A549 (cell line): Measurements from ENCODE around the gene CBLC. TPM values are rescaled to one million over a fixed set of nuclear protein-coding genes. Genes with fewer than 3 reads are reported as not detected.

Experiments used
- ATAC-seq, 2 experiments: fragments of 200-7000 bp in 1 of 2; fragments of >200 bp in 1 of 2; cut with Nextera tagmentation in 1 of 2; cut with Tn5 transposase in 1 of 2; 3 replicates each; pipeline versions ENCODE4 v1.8.0 to v1.9.1; 2018 to 2020; ENCODE audit warnings: mild to moderate bottlenecking in 1 of 2, moderate library complexity in 1 of 2
- CTCF ChIA-PET: fragments of 300-600 bp; sonication (Branson Sonifier 250); formaldehyde crosslinking; extraction: SDS; loops from one replicate; lab custom pipeline; 2021; ENCODE audit warnings: antibody characterized with exemption, inconsistent platforms; lab: Yijun Ruan, JAX
- POLR2A ChIA-PET: fragments of 350-600 bp; formaldehyde crosslinking; extraction: SDS; loops from one replicate; lab custom pipeline; 2021; ENCODE audit warnings: antibody characterized with exemption, inconsistent platforms; lab: Yijun Ruan, JAX
- DNase-seq, 2 experiments: peaks; one replicate each; pipeline versions ENCODE4 v3.0.0 to v3.0.0-alpha.2; 2011 to 2016; ENCODE audit warnings: low read depth in 1 of 2, low spot score in 1 of 2
- FAIRE-seq: peaks from 2 replicates; lab custom pipeline; 2011; peaks lifted over from hg19 to GRCh38; lab: Jason Lieb, UNC
- H3K27ac ChIP-seq, 2 experiments: fragments of >200 bp; sonication (Bioruptor Twin); formaldehyde crosslinking; 3 replicates each; pipeline ENCODE4 v1.5.1; 2016 to 2017
- H3K4me1 ChIP-seq: fragments of >200 bp; sonication (Bioruptor Twin); formaldehyde crosslinking; 3 replicates; pipeline ENCODE4 v1.6.1; 2016
- H3K4me2 ChIP-seq: fragments of >200 bp; sonication (Bioruptor Twin); formaldehyde crosslinking; 3 replicates; pipeline ENCODE4 v1.6.1; 2016
- H3K4me3 ChIP-seq: fragments of >200 bp; sonication (Bioruptor Twin); formaldehyde crosslinking; 3 replicates; pipeline ENCODE4 v1.5.1; 2016
- H3K9me3 ChIP-seq: fragments of >200 bp; sonication (Bioruptor Twin); formaldehyde crosslinking; 3 replicates; pipeline ENCODE4 v1.6.1; 2016
- CBX2 ChIP-seq: fragments of 200-600 bp; sonication (generic); IDR thresholded peaks from 2 replicates; pipeline ENCODE4 v1.6.1; 2016; ENCODE audit warnings: low read depth, mild to moderate bottlenecking, borderline replicate concordance
- CEBPB ChIP-seq, 2 experiments: fragments of >200 bp in 1 of 2; sonication (Bioruptor Twin) in 1 of 2; formaldehyde crosslinking in 1 of 2; IDR thresholded peaks; 2 replicates each; pipeline ENCODE4 v1.6.1; 2012 to 2016
- E2F6 ChIP-seq: IDR thresholded peaks from 2 replicates; pipeline ENCODE4 v1.6.1; 2012; ENCODE audit warnings: low read depth, borderline replicate concordance
- EHF ChIP-seq: fragments of 250-450 bp; sonication (Bioruptor Pico); IDR thresholded peaks from 2 replicates; pipeline ENCODE4 v1.5.0; 2020; ENCODE audit warnings: mild to moderate bottlenecking
- ELK1 ChIP-seq: fragments of 150-350 bp; IDR thresholded peaks from 2 replicates; pipeline ENCODE4 v1.6.1; 2014; ENCODE audit warnings: low read depth, mild to moderate bottlenecking, low read length
- FOXS1 ChIP-seq: fragments of 250-450 bp; sonication (Bioruptor Pico); IDR thresholded peaks from 2 replicates; pipeline ENCODE4 v1.5.0; 2020; ENCODE audit warnings: mild to moderate bottlenecking, moderate library complexity
- HES2 ChIP-seq: fragments of >200 bp; sonication (Bioruptor Twin); formaldehyde crosslinking; IDR thresholded peaks from 2 replicates; pipeline ENCODE4 v1.6.1; 2016
- HOXA7 ChIP-seq: fragments of 250-450 bp; sonication (Bioruptor Pico); IDR thresholded peaks from 2 replicates; pipeline ENCODE4 v1.5.0; 2020; ENCODE audit warnings: mild to moderate bottlenecking, moderate library complexity
- HOXB13 ChIP-seq: fragments of 250-450 bp; sonication (Bioruptor Pico); IDR thresholded peaks from 2 replicates; pipeline ENCODE4 v1.5.0; 2020; ENCODE audit warnings: low read depth, mild to moderate bottlenecking, moderate library complexity
- KDM1A ChIP-seq: fragments of 200-600 bp; sonication (generic); IDR thresholded peaks from 2 replicates; pipeline ENCODE4 v1.6.1; 2016; ENCODE audit warnings: low read depth, mild to moderate bottlenecking
- MAX ChIP-seq: IDR thresholded peaks from 2 replicates; pipeline ENCODE4 v1.6.1; 2012
- NFE2L2 ChIP-seq: fragments of 150-350 bp; conservative IDR thresholded peaks from 2 replicates; pipeline ENCODE4 v1.6.1; 2014; ENCODE audit warnings: low read length
- RAD21 ChIP-seq, 2 experiments: fragments of >200 bp in 1 of 2; sonication (Bioruptor Twin) in 1 of 2; formaldehyde crosslinking in 1 of 2; IDR thresholded peaks in 1 of 2; conservative IDR thresholded peaks in 1 of 2; 2 replicates in 1 of 2; 3 replicates in 1 of 2; pipeline ENCODE4 v1.6.1; 2012 to 2018; ENCODE audit warnings: inconsistent platforms in 1 of 2
- RCOR1 ChIP-seq: fragments of 150-350 bp; IDR thresholded peaks from 2 replicates; pipeline ENCODE4 v1.6.1; 2014; ENCODE audit warnings: antibody characterized with exemption, low read length, low read depth
- REST ChIP-seq: fragments of 200-600 bp; sonication (generic); IDR thresholded peaks from 2 replicates; pipeline ENCODE4 v1.6.1; 2016; ENCODE audit warnings: antibody characterized with exemption, mild to moderate bottlenecking, moderate library complexity
- ZFP36 ChIP-seq: fragments of 450-650 bp; IDR thresholded peaks from 2 replicates; pipeline ENCODE4 v1.6.1; 2014; ENCODE audit warnings: borderline replicate concordance; ENCODE audit not compliant: partially characterized antibody
- ZSCAN20 ChIP-seq: fragments of 250-450 bp; sonication (Bioruptor Pico); IDR thresholded peaks from 2 replicates; pipeline ENCODE4 v1.8.0; 2022; ENCODE audit warnings: mild to moderate bottlenecking, moderate library complexity
- WGBS: methylation state at CpG from one replicate; pipeline ENCODE4 v1.1.6; 2017; ENCODE audit errors: missing lambda C conversion rate; 5-methylcytosine and 5-hydroxymethylcytosine counted together
- polyA plus RNA-seq, 4 experiments: library from polyadenylated mRNA; depleted of rRNA in 3 of 4; stranded (reverse); fragments of >200 nt; fragmentation: RNase III in 1 of 4; extraction: RNeasy Plus Mini Kit Qiagen cat#74134 plus additional on column Dnase treatment in 1 of 4; gene quantifications; 2 replicates in 3 of 4; 3 replicates in 1 of 4; pipeline ENCODE4 v1.2.3, GENCODE V29; 2011 to 2017

Gene CBLC
- polyA plus RNA-seq, 2 of the 4 experiments (the other 2 are of a cell fraction): not detected

- Histone ChIP-seq H3K9me3 (no peaks in the 10 kb centered on the region), H3K4me2 (no peak overlapping the region), H3K4me1 (peaks cover 51% of the 10 kb centered on the region), H3K27ac (peak overlapping the region in 1 of 2 experiments; percentile 88; a peak in 3 of 6 replicates), H3K4me3 (no peak overlapping the region)
- ATAC-seq: no peak
- CTCF ChIA-PET: interaction anchor here (1.0 to 48.5 kb wide), 10 partner anchors 9 to 202 kb away, joined by 3 to 1899 read pairs (median 58); partner anchors contain the start of genes BCAM and BCL3
- TF ChIP-seq FOXS1 (CRISPR knock-in tag) (no peak), ZFP36 (peak; percentile 15)
- WGBS: 90% methylated on average over 3 of the region's 3 CpGs
- POLR2A ChIA-PET: no interaction called here
- FAIRE-seq: peak; percentile 49
- DNase-seq: no peak
These were observed 4.7 kb upstream of the CBLC start for GRCh38 chr19:44772959-44773358.

- peak overlapping the region; percentile 52 to 88; a peak in 4 of 6 replicates for H3K27ac ChIP-seq
These were observed 1.9 kb upstream of the CBLC start for GRCh38 chr19:44775676-44776240.

More at GRCh38 chr19:44775676-44776240, 1.9 kb upstream of the CBLC start:
- ChIA-PET CTCF (interaction anchor here (0.6 to 48.5 kb wide), 7 partner anchors 6 to 123 kb away, joined by 3 to 1899 read pairs (median 9); no protein-coding TSS in a partner anchor), POLR2A (interaction anchor here (0.6 kb wide), 2 partner anchors 34 to 1183 kb away, joined by 4 to 5 read pairs; no protein-coding TSS in a partner anchor)
- 58% methylated on average over 6 of the region's 6 CpGs for WGBS
- no peak for FAIRE-seq
- Histone ChIP-seq H3K9me3 (no peaks in the 10 kb centered on the region), H3K4me3 (no peak overlapping the region), H3K4me1 (peaks cover 38% of the 10 kb centered on the region), H3K4me2 (no peak overlapping the region)
- TF ChIP-seq NFE2L2: no peak
- TF ChIP-seq RCOR1: no peak
- TF ChIP-seq HES2: no peak
- no peak for TF ChIP-seq MAX
- no peak for TF ChIP-seq KDM1A
- no peak for TF ChIP-seq CBX2
- no peak for TF ChIP-seq EHF (CRISPR knock-in tag)
- no peak for TF ChIP-seq ZFP36
- no peak for TF ChIP-seq CEBPB (IDR thresholded peaks at IDR 0.05)
- TF ChIP-seq E2F6: no peak
- no peak for TF ChIP-seq ELK1
- no peak for TF ChIP-seq REST
- no peak for TF ChIP-seq RAD21 (conservative IDR thresholded peaks at IDR 0.05 in 1 of 2, IDR thresholded peaks at IDR 0.05 in 1 of 2)
- no peak for TF ChIP-seq ZSCAN20
- TF ChIP-seq HOXA7 (CRISPR knock-in tag): no peak
- TF ChIP-seq HOXB13 (CRISPR knock-in tag): no peak
- no peak for ATAC-seq
- DNase-seq: no peak
